ENCODE results near the gene MZF1. TPM values are rescaled to one million over a fixed set of nuclear protein-coding genes. Genes with fewer than 3 reads are reported as not detected.

MZF1 gene
- polyA plus RNA-seq, 4 donors = 17.5 to 64.0 (median 30.8) TPM

DNA sequence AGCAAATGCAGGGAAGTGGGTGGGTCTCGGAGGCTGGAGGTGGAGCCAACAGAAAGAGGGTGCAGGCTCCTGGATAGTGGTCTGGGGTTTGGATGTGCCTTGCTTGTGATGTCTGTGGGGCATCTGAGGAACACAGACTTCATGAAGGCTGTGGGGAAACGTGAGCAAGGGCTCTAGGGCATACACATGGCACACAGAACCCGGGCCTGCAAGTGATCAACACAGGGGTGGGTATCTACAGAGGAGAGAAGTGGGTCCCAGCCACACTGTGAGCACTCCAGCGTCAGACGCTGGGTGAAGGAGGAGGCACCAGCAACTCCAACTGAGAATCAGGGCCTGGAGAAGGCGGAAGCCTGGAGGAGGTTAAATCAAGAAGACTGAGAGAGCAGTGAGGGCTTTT, 9.3 kb downstream of the MZF1 start:
- FAIRE-seq = no peak
- H3K4me3 ChIP-seq (ENCODE audit: low read depth in 1 of 3, low read length in 3 of 3) = no peak overlapping the region

DNA sequence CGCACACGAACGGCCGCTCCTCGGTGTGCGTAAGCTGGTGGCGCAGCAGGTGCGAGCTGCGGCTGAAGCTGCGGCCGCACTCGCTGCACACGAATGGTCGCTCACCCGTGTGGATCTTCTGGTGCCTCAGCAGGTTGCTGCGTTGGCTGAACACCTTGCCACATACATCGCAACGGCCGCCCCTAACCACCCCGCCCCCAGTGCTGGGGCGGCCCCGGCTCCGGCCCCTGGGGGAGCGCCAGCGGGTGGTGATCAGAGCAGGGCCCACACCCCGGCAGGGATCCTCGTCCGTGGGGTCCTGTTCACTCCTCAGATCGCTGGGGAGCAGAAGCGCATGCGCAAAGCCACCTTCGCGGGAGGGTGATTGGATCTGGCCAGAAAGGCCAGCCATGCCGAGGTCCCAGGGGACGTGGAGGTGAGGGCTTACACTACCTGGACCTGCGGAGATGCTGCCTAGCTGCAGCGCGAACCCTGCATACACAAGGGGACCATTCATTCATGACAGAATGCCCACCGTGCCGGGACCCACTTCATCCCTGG, 10.0 kb downstream of the MZF1 start:
- H3K4me1 ChIP-seq (ENCODE audit: control insufficient read depth in 3 of 3, insufficient read depth in 2 of 3, low read depth in 1 of 3, low read length in 2 of 3) = peaks cover 0 to 24% (median 8%) of the 10 kb centered on the region in 3 donors
- H3K4me3 ChIP-seq (ENCODE audit: low read depth in 1 of 3, low read length in 3 of 3) = peak overlapping the region in 2 of 3 donors; percentile 30 to 38
- H3K9me3 ChIP-seq (ENCODE audit: control insufficient read depth in 2 of 2, insufficient read depth in 1 of 2, low read depth in 1 of 2, low read length in 1 of 2) = no peaks in the 10 kb centered on the region
- H3K27ac ChIP-seq (ENCODE audit: low read depth in 1 of 3, low read length in 2 of 3) = peak overlapping the region in 1 of 3 donors; percentile 69
- no peak for FAIRE-seq
- 2 to 5% (median 4%) methylated on average over 40 of the region's 40 CpGs for WGBS, 3 donors
- H3K27me3 ChIP-seq (ENCODE audit: control insufficient read depth in 3 of 3, insufficient read depth in 3 of 3, low read length in 3 of 3) = peaks cover 0 to 18% (median 0%) of the 10 kb centered on the region in 3 donors
- peak; percentile 30 to 69 for DNase-seq
- H3K36me3 ChIP-seq (ENCODE audit: control insufficient read depth in 3 of 3, insufficient read depth in 2 of 3, low read depth in 1 of 3, low read length in 3 of 3) = peaks cover 0 to 12% (median 3%) of the 10 kb centered on the region in 3 donors

More for the DNA sequence above, 9.3 kb downstream of the MZF1 start:
- 60 to 80% (median 70%) methylated on average over 6 of the region's 6 CpGs for WGBS, 3 donors
- Histone ChIP-seq H3K4me1 (ENCODE audit: control insufficient read depth in 3 of 3, insufficient read depth in 2 of 3, low read depth in 1 of 3, low read length in 2 of 3) (peaks cover 0 to 24% (median 8%) of the 10 kb centered on the region in 3 donors), H3K27me3 (ENCODE audit: control insufficient read depth in 3 of 3, insufficient read depth in 3 of 3, low read length in 3 of 3) (peaks cover 0 to 18% (median 0%) of the 10 kb centered on the region in 3 donors), H3K36me3 (ENCODE audit: control insufficient read depth in 3 of 3, insufficient read depth in 2 of 3, low read depth in 1 of 3, low read length in 3 of 3) (peaks cover 0 to 16% (median 3%) of the 10 kb centered on the region in 3 donors), H3K9me3 (ENCODE audit: control insufficient read depth in 2 of 2, insufficient read depth in 1 of 2, low read depth in 1 of 2, low read length in 1 of 2) (no peaks in the 10 kb centered on the region), H3K27ac (ENCODE audit: low read depth in 1 of 3, low read length in 2 of 3) (no peak overlapping the region)
- DNase-seq = no peak

DNA sequence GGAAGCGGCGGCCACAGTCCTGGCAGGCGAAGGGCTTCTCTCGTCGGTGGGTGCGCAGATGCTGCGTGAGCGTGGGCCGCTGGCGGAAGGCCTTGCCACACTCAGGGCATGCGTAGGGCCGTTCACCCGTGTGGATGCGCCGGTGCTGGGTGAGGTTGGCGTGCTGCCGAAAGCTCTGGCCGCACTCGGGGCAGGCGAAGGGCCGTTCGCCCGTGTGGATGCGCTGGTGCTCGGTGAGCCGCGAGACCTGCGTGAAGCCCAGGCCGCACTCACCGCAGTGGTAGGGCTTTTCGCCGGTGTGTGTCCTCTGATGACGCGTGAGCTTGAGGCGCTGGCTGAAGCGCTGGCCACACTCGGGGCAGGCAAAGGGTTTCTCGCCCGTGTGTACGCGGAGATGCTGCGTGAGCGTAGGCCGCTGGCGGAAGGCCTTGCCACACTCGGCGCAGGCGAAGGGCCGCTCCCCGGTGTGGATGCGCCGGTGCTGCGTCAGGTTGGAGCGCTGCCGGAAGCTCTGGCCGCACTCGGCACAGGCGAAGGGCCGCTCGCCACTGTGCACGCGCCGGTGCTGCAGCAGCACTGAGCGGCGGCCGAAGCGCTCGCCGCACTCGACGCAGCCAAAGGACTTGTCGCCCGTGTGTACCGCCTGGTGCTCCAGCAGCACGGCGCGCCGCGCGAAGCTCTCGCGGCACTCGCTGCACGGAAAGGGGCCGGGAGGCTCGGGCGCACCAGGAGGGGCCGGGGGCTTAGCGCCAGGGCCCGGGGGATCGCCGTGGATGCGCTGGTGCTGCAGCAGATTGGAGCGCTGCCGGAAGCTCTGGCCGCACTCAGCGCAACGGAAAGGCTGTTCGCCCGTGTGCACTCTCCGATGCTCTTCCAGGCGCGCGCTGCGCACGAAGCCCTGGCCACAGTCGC, 10.8 kb downstream of the MZF1 start:
- Histone ChIP-seq H3K4me1 (ENCODE audit: control insufficient read depth in 3 of 3, insufficient read depth in 2 of 3, low read depth in 1 of 3, low read length in 2 of 3) (peaks cover 0 to 24% (median 8%) of the 10 kb centered on the region in 3 donors), H3K9me3 (ENCODE audit: control insufficient read depth in 2 of 2, insufficient read depth in 1 of 2, low read depth in 1 of 2, low read length in 1 of 2) (no peaks in the 10 kb centered on the region), H3K4me3 (ENCODE audit: low read depth in 1 of 3, low read length in 3 of 3) (peak overlapping the region; percentile 14 to 38 (median 33)), H3K27me3 (ENCODE audit: control insufficient read depth in 3 of 3, insufficient read depth in 3 of 3, low read length in 3 of 3) (peaks cover 0 to 18% (median 0%) of the 10 kb centered on the region in 3 donors), H3K27ac (ENCODE audit: low read depth in 1 of 3, low read length in 2 of 3) (peak overlapping the region in 2 of 3 donors; percentile 15 to 69), H3K36me3 (ENCODE audit: control insufficient read depth in 3 of 3, insufficient read depth in 2 of 3, low read depth in 1 of 3, low read length in 3 of 3) (peaks cover 0 to 10% (median under 1%) of the 10 kb centered on the region in 3 donors)
- DNase-seq (peak; percentile 39 to 69), FAIRE-seq (no peak)
- whole genome bisulfite sequencing, 3 donors = 5 to 7% (median 6%) methylated on average over 88 to 107 of the region's 107 CpGs

DNA sequence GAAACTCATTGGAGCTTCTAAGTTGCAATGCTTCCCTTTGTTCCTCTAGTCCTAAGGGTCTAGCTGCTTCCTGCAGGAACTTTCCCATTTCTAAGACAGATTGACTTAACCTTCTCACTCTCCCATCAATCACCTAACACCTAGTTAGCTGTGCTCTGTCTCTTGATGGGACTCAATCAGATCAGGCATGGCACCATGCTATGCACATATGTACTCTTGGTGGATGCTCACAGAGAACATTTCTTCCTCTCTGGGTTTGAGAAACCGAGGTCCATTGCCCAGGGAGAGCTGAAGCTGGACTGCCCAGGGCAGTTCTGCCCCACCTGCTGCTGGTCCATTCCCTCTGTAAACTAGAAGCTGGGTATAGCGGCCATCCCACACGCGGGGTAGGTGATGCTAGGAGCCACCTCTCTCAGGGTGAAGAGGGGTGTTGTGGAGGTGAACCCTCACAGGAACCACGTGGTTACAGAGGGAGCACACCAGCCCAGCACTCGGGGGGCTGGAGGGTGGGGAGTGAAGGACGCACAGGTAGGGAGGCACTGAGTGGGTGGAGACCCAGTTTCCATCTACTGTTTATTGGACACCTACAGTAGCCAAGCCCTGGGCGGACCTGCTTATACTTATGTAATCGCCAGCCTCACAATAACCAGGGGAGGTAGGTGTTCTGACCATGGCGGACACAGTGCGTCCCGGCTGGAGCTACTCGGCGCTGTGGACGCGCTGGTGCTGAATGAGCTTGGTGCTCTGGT, 11.6 kb downstream of the MZF1 start:
- Histone ChIP-seq H3K27me3 (ENCODE audit: control insufficient read depth in 3 of 3, insufficient read depth in 3 of 3, low read length in 3 of 3) (peaks cover 0 to 18% (median 0%) of the 10 kb centered on the region in 3 donors), H3K27ac (ENCODE audit: low read depth in 1 of 3, low read length in 2 of 3) (no peak overlapping the region), H3K4me1 (ENCODE audit: control insufficient read depth in 3 of 3, insufficient read depth in 2 of 3, low read depth in 1 of 3, low read length in 2 of 3) (peaks cover 0 to 31% (median 8%) of the 10 kb centered on the region in 3 donors), H3K9me3 (ENCODE audit: control insufficient read depth in 2 of 2, insufficient read depth in 1 of 2, low read depth in 1 of 2, low read length in 1 of 2) (no peaks in the 10 kb centered on the region), H3K36me3 (ENCODE audit: control insufficient read depth in 3 of 3, insufficient read depth in 2 of 3, low read depth in 1 of 3, low read length in 3 of 3) (peaks cover 0 to 10% (median 0%) of the 10 kb centered on the region in 3 donors), H3K4me3 (ENCODE audit: low read depth in 1 of 3, low read length in 3 of 3) (peak overlapping the region in 2 of 3 donors; percentile 33 to 38)
- no peak for FAIRE-seq
- no peak for DNase-seq
- 44 to 56% (median 47%) methylated on average over 16 of the region's 16 CpGs for WGBS, 3 donors

DNA sequence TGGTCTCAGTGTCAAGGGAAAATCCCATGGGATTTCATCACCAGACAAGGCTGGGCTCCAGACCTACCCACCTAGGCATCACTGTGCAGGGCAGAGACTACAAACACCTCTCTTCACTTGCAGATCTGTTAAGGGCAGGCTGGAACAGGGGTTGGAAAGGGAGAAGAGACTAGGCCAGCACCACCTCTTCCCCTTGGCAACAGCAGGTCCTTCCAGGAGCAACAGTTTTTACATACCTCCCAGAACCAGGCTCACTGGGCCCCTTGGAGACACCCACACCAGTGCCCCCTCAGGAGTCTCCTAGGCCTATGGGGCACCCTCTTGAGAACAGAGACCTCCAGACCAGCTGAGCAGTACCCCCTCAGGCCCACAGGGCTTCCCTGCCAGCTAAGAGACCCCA, 12.2 kb downstream of the MZF1 start:
- Histone ChIP-seq H3K4me1 (ENCODE audit: control insufficient read depth in 3 of 3, insufficient read depth in 2 of 3, low read depth in 1 of 3, low read length in 2 of 3) (peaks cover 0 to 37% (median 8%) of the 10 kb centered on the region in 3 donors), H3K36me3 (ENCODE audit: control insufficient read depth in 3 of 3, insufficient read depth in 2 of 3, low read depth in 1 of 3, low read length in 3 of 3) (peaks cover 0 to 15% (median 4%) of the 10 kb centered on the region in 3 donors), H3K9me3 (ENCODE audit: control insufficient read depth in 2 of 2, insufficient read depth in 1 of 2, low read depth in 1 of 2, low read length in 1 of 2) (no peaks in the 10 kb centered on the region), H3K4me3 (ENCODE audit: low read depth in 1 of 3, low read length in 3 of 3) (no peak overlapping the region), H3K27me3 (ENCODE audit: control insufficient read depth in 3 of 3, insufficient read depth in 3 of 3, low read length in 3 of 3) (peaks cover 0 to 18% (median 0%) of the 10 kb centered on the region in 3 donors), H3K27ac (ENCODE audit: low read depth in 1 of 3, low read length in 2 of 3) (no peak overlapping the region)
- DNase-seq (no peak), FAIRE-seq (no peak)

DNA sequence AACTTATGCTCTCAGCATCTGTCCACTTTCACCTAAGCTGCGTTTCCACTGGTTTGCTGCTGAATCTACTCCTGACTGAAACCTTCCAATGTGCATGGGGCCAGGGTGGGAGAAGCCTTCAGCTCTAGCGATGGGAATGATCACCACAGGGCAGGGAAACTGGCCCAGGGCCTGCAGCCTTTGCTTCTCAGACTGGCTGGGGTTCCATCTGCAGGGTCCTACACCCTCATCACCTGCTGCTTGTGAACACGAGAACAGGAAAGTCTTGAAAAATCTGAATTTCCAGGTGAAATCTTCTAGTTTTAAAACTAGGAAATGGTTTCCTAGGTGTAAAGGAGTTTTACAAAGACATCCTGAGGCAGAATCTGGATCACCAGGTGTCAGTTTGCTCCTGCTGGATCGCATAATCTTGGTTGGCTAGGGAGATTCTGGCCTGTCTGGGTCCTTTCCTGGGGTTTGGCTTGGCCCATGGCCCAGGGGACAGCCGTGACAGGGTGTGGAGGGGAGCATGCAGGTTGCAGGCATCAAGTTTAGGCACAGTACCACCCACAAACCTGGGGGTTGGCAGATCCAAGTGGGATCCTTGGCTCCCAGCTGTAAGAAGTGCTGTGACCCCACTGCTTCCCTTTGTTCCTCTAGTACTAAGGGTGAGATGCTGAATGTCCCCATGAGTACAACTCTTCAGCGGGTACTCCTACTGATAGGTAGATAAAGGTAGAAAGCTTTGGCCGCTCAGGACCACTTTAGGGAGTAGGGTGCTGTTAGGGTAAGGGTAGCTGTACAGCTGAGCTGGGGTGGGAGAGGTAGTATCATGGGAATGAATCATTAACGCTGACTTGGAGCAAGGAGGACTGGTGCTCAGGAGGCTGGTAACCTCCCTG, 12.9 kb downstream of the MZF1 start:
- no peaks in the 10 kb centered on the region for H3K9me3 ChIP-seq (ENCODE audit: control insufficient read depth in 2 of 2, insufficient read depth in 1 of 2, low read depth in 1 of 2, low read length in 1 of 2)
- DNase-seq = no peak
- peak overlapping the region in 2 of 3 donors; percentile 65 to 86 for H3K4me3 ChIP-seq (ENCODE audit: low read depth in 1 of 3, low read length in 3 of 3)
- 76 to 81% (median 78%) methylated on average over 8 of the region's 8 CpGs for WGBS, 3 donors
- peaks cover 0 to 21% (median 7%) of the 10 kb centered on the region in 3 donors for H3K36me3 ChIP-seq (ENCODE audit: control insufficient read depth in 3 of 3, insufficient read depth in 2 of 3, low read depth in 1 of 3, low read length in 3 of 3)
- FAIRE-seq = no peak
- peak overlapping the region in 2 of 3 donors; percentile 98 to 99 for H3K27ac ChIP-seq (ENCODE audit: low read depth in 1 of 3, low read length in 2 of 3)
- peaks cover 3 to 37% (median 8%) of the 10 kb centered on the region in 3 donors for H3K4me1 ChIP-seq (ENCODE audit: control insufficient read depth in 3 of 3, insufficient read depth in 2 of 3, low read depth in 1 of 3, low read length in 2 of 3)
- peaks cover 0 to 18% (median 0%) of the 10 kb centered on the region in 3 donors for H3K27me3 ChIP-seq (ENCODE audit: control insufficient read depth in 3 of 3, insufficient read depth in 3 of 3, low read length in 3 of 3)

DNA sequence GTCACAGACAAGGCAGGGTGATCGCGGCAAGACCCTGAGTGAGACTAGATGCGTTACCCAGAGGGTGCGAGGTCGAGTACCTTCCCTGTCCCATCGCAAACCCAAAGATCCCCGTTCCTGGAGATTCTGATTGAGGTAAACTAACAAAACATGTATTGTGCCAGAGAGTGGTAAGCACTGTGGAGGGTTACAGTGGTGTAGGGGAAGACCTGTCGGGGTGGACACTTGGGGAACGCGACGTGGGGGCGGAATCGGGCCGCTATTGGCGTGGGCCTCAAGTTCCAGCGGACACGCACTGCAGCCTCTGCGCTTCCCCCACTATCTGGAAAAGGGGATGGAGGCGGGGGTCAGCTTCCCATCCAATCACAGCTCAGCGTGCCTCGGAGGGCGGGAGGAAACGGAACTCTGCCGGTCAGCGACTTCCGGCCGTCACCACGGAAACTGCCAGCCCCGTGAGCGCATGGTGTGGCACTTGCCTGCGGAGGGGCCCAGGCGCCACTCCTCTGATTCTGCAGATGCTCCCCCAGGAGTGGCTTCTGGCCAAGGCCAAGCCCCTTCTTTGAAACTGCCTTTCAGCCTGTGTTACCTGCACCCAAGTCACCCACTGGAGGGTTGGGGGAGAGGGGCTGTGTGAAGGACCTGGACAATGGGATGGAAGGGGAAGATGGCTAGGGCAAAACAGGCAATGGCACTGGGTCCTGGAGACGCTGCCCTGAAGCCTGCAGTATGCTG, 13.7 kb downstream of the MZF1 start:
- Histone ChIP-seq H3K27me3 (ENCODE audit: control insufficient read depth in 3 of 3, insufficient read depth in 3 of 3, low read length in 3 of 3) (peaks cover 0 to 18% (median 0%) of the 10 kb centered on the region in 3 donors), H3K4me1 (ENCODE audit: control insufficient read depth in 3 of 3, insufficient read depth in 2 of 3, low read depth in 1 of 3, low read length in 2 of 3) (peaks cover 4 to 37% (median 8%) of the 10 kb centered on the region in 3 donors), H3K4me3 (ENCODE audit: low read depth in 1 of 3, low read length in 3 of 3) (peak overlapping the region; percentile 39 to 86 (median 65)), H3K36me3 (ENCODE audit: control insufficient read depth in 3 of 3, insufficient read depth in 2 of 3, low read depth in 1 of 3, low read length in 3 of 3) (peaks cover 0 to 23% (median 7%) of the 10 kb centered on the region in 3 donors), H3K9me3 (ENCODE audit: control insufficient read depth in 2 of 2, insufficient read depth in 1 of 2, low read depth in 1 of 2, low read length in 1 of 2) (no peaks in the 10 kb centered on the region), H3K27ac (ENCODE audit: low read depth in 1 of 3, low read length in 2 of 3) (peak overlapping the region; percentile 88 to 99 (median 98))
- DNase-seq = peak; percentile 86 to 92
- 0 to 1% (median 1%) methylated on average over 32 to 33 of the region's 33 CpGs for WGBS, 3 donors
- no peak for FAIRE-seq
